Measurements from ENCODE around the gene CHRDL2. TPM values are rescaled to one million over a fixed set of nuclear protein-coding genes. Genes with fewer than 3 reads are reported as not detected.

Gene CHRDL2
- total RNA-seq, 2 experiments from 2014 or later = not detected

- no TSS peak for BruUV-seq (replicated peaks)
- no peak for TF ChIP-seq EZH2phosphoT487 (IDR thresholded peaks at IDR 0.05; ENCODE audit: borderline replicate concordance, low read depth, low read length)
- TF ChIP-seq CTCF (conservative IDR thresholded peaks at IDR 0.05; ENCODE audit: low read length) = no peak
- CTCF ChIA-PET (ENCODE audit: unreplicated experiment) = no interaction called here
- H3K9me3 ChIP-seq (ENCODE audit: low read length) = no peaks in the 10 kb centered on the region
- H3K4me3 ChIP-seq (ENCODE audit: low read depth, low read length, poor library complexity, severe bottlenecking) = no peak overlapping the region
- no peaks in the 10 kb centered on the region for H3K4me1 ChIP-seq (ENCODE audit: insufficient read depth, low read length, poor library complexity, severe bottlenecking)
- DNase-seq (ENCODE audit: low spot score) = no peak
- H3K36me3 ChIP-seq (ENCODE audit: insufficient read depth, low read length) = no peaks in the 10 kb centered on the region
- intact Hi-C loops (cut with micrococcal nuclease; ENCODE audit: unreplicated experiment) = no loop called here
- no peaks in the 10 kb centered on the region for H3K79me2 ChIP-seq (ENCODE audit: insufficient read depth, low read depth, low read length)
- H2AFZ ChIP-seq (ENCODE audit: low read length) = no peak overlapping the region
- H3K4me2 ChIP-seq (ENCODE audit: low read length) = no peak overlapping the region
- H3K9me2 ChIP-seq (ENCODE audit: insufficient read depth, low read length) = no peaks in the 10 kb centered on the region
- POLR2A ChIA-PET = no interaction called here
- no peak overlapping the region for H3K27ac ChIP-seq (ENCODE audit: low read depth, low read length, poor library complexity, severe bottlenecking)
- no peaks in the 10 kb centered on the region for H4K20me1 ChIP-seq (ENCODE audit: insufficient read depth, low read length)
Measured at GRCh38 chr11:74694136-74694930, 36.9 kb downstream of the CHRDL2 start.

- TF ChIP-seq EZH2phosphoT487 (IDR thresholded peaks at IDR 0.05; ENCODE audit: borderline replicate concordance, low read depth, low read length) = no peak
- TF ChIP-seq CTCF (conservative IDR thresholded peaks at IDR 0.05; ENCODE audit: low read length) = no peak
- H3K36me3 ChIP-seq (ENCODE audit: insufficient read depth, low read length) = no peaks in the 10 kb centered on the region
- H3K9me3 ChIP-seq (ENCODE audit: low read length) = no peaks in the 10 kb centered on the region
- H3K79me2 ChIP-seq (ENCODE audit: insufficient read depth, low read depth, low read length) = no peaks in the 10 kb centered on the region
- BruUV-seq (replicated peaks) = no TSS peak
- no peak overlapping the region for H3K4me2 ChIP-seq (ENCODE audit: low read length)
- no peak overlapping the region for H2AFZ ChIP-seq (ENCODE audit: low read length)
- CTCF ChIA-PET (ENCODE audit: unreplicated experiment) = no interaction called here
- no peaks in the 10 kb centered on the region for H3K9me2 ChIP-seq (ENCODE audit: insufficient read depth, low read length)
- H3K27ac ChIP-seq (ENCODE audit: low read depth, low read length, poor library complexity, severe bottlenecking) = no peak overlapping the region
- H3K4me1 ChIP-seq (ENCODE audit: insufficient read depth, low read length, poor library complexity, severe bottlenecking) = no peaks in the 10 kb centered on the region
- no peak for DNase-seq (ENCODE audit: low spot score)
- no peak overlapping the region for H3K4me3 ChIP-seq (ENCODE audit: low read depth, low read length, poor library complexity, severe bottlenecking)
- POLR2A ChIA-PET = no interaction called here
- intact Hi-C loops (cut with micrococcal nuclease; ENCODE audit: unreplicated experiment) = no loop called here
- no peaks in the 10 kb centered on the region for H4K20me1 ChIP-seq (ENCODE audit: insufficient read depth, low read length)
Measured at GRCh38 chr11:74693531-74693930, 37.7 kb downstream of the CHRDL2 start.

- Histone ChIP-seq H3K36me3 (ENCODE audit: insufficient read depth, low read length) (no peaks in the 10 kb centered on the region), H3K4me3 (ENCODE audit: low read depth, low read length, poor library complexity, severe bottlenecking) (no peak overlapping the region), H3K4me1 (ENCODE audit: insufficient read depth, low read length, poor library complexity, severe bottlenecking) (no peaks in the 10 kb centered on the region), H3K4me2 (ENCODE audit: low read length) (no peak overlapping the region), H4K20me1 (ENCODE audit: insufficient read depth, low read length) (no peaks in the 10 kb centered on the region), H2AFZ (ENCODE audit: low read length) (no peak overlapping the region), H3K27ac (ENCODE audit: low read depth, low read length, poor library complexity, severe bottlenecking) (no peak overlapping the region), H3K9me2 (ENCODE audit: insufficient read depth, low read length) (no peaks in the 10 kb centered on the region), H3K9me3 (ENCODE audit: low read length) (no peaks in the 10 kb centered on the region), H3K79me2 (ENCODE audit: insufficient read depth, low read depth, low read length) (no peaks in the 10 kb centered on the region)
- no TSS peak for BruUV-seq (replicated peaks)
- intact Hi-C loops (cut with micrococcal nuclease; ENCODE audit: unreplicated experiment) = no loop called here
- TF ChIP-seq CTCF (conservative IDR thresholded peaks at IDR 0.05; ENCODE audit: low read length) (no peak), EZH2phosphoT487 (IDR thresholded peaks at IDR 0.05; ENCODE audit: borderline replicate concordance, low read depth, low read length) (no peak)
- no peak for DNase-seq (ENCODE audit: low spot score)
- ChIA-PET POLR2A (no interaction called here), CTCF (ENCODE audit: unreplicated experiment) (no interaction called here)
Measured at GRCh38 chr11:74691755-74692154, 39.5 kb downstream of the CHRDL2 start.
